Lung (tissue), 12 donors: Measurements from ENCODE around the gene NUP210. TPM values are rescaled to one million over a fixed set of nuclear protein-coding genes. Genes with fewer than 3 reads are reported as not detected.

Source experiments
- ATAC-seq: fragments of 200-7000 bp; cut with Tn5 transposase; one replicate; pipeline ENCODE4 v1.9.1; 2020; ENCODE audit warnings: moderate number of reproducible peaks; ENCODE audit not compliant: insufficient read depth, low FRiP score
- DNase-seq, 3 donors: peaks; one replicate each; pipeline ENCODE4 v3.0.0-alpha.2; 2013 to 2017
- H3K27ac ChIP-seq, 2 donors: one replicate each; pipeline ENCODE4 v1.5.1; 2013; ENCODE audit warnings: mild to moderate bottlenecking in 2 of 2, moderate library complexity in 2 of 2, control low read depth in 1 of 2, inconsistent platforms in 1 of 2, low read depth in 1 of 2, low read length in 1 of 2
- H3K27me3 ChIP-seq, 3 donors: one replicate each; pipeline ENCODE4 v1.5.1; 2013; ENCODE audit warnings: low read length in 2 of 3; ENCODE audit not compliant: control insufficient read depth in 3 of 3, insufficient read depth in 3 of 3
- H3K36me3 ChIP-seq, 4 donors: one replicate each; pipeline ENCODE4 v1.5.1; 2013; ENCODE audit warnings: low read length in 4 of 4, mild to moderate bottlenecking in 1 of 4, moderate library complexity in 1 of 4; ENCODE audit not compliant: control insufficient read depth in 4 of 4, insufficient read depth in 4 of 4
- H3K4me1 ChIP-seq, 5 donors: one replicate each; pipeline ENCODE4 v1.5.1; 2013; ENCODE audit warnings: low read length in 5 of 5, mild to moderate bottlenecking in 2 of 5, moderate library complexity in 1 of 5; ENCODE audit not compliant: control insufficient read depth in 5 of 5, insufficient read depth in 5 of 5
- H3K4me3 ChIP-seq: one replicate; pipeline ENCODE4 v1.5.1; 2013; ENCODE audit warnings: mild to moderate bottlenecking, control low read depth, moderate library complexity
- H3K9ac ChIP-seq, 2 donors: one replicate each; pipeline ENCODE4 v1.5.1; 2013; ENCODE audit warnings: low read length in 2 of 2, control low read depth in 1 of 2; ENCODE audit not compliant: insufficient read depth in 1 of 2
- H3K9me3 ChIP-seq, 4 donors: one replicate each; pipeline ENCODE4 v1.5.1; 2013; ENCODE audit warnings: low read length in 3 of 4, mild to moderate bottlenecking in 1 of 4, moderate library complexity in 1 of 4; ENCODE audit not compliant: control insufficient read depth in 4 of 4, insufficient read depth in 3 of 4
- CTCF ChIP-seq: IDR thresholded peaks from 2 replicates; pipeline ENCODE4 v1.5.1; 2012; ENCODE audit warnings: mild to moderate bottlenecking; ENCODE audit errors: control extremely low read depth, extremely low read depth
- WGBS, 2 donors: extraction: QIAGEN DNeasy Blood & Tissue Kit; methylation state at CpG; one replicate each; pipeline ENCODE4 v1.1.7; 2013; 5-methylcytosine and 5-hydroxymethylcytosine counted together
- polyA plus RNA-seq, 2 donors: library from polyadenylated mRNA; stranded (reverse); fragments of 200-250 nt; gene quantifications; one replicate each; pipeline ENCODE4 v1.2.1, GENCODE V29; 2013
- total RNA-seq, 2 donors: library from RNA; depleted of rRNA in 1 of 2; stranded (reverse); fragments of >200 nt in 1 of 2; gene quantifications; one replicate each; pipeline ENCODE4 v1.2.1, GENCODE V29; 2014 to 2021
- donor health status: control.
- donor health status: control.
- donor health status: Bipolar disorder and iron deficiency.
- donor health status: healthy.
- donor health status: DM: yes; HTN: yes; CAD: no.

The NUP210 gene
- total and polyA plus RNA-seq, 4 donors, result 5.4 to 20.4 (median 10.5) TPM

- DNase-seq (no peak), ATAC-seq (no peak)
- Histone ChIP-seq H3K9me3 (no peaks in the 10 kb centered on the region), H3K36me3 (peaks cover 0 to 19% (median 0%) of the 10 kb centered on the region in 4 donors), H3K27me3 (no peaks in the 10 kb centered on the region), H3K4me1 (no peaks in the 10 kb centered on the region), H3K27ac (no peak overlapping the region), H3K9ac (no peak overlapping the region), H3K4me3 (no peak overlapping the region)
- 76 to 86% methylated on average over 11 of the region's 11 CpGs for WGBS, 2 donors
- no peak for TF ChIP-seq CTCF
Measured at GRCh38 chr3:13393427-13394360, 26.4 kb downstream of the NUP210 start.

- H3K27me3 ChIP-seq, result no peaks in the 10 kb centered on the region
- H3K9me3 ChIP-seq, result no peaks in the 10 kb centered on the region
- WGBS, 2 donors, result 87 to 91% methylated on average over 7 of the region's 7 CpGs
- peaks cover 0 to 13% (median 0%) of the 10 kb centered on the region in 4 donors for H3K36me3 ChIP-seq
- H3K4me3 ChIP-seq, result no peak overlapping the region
- no peak for TF ChIP-seq CTCF
- ATAC-seq (no peak), DNase-seq (no peak)
- H3K27ac ChIP-seq, result no peak overlapping the region
- no peaks in the 10 kb centered on the region for H3K4me1 ChIP-seq
- H3K9ac ChIP-seq, result no peak overlapping the region
Measured at GRCh38 chr3:13391308-13391707, 28.8 kb downstream of the NUP210 start.

- no peaks in the 10 kb centered on the region for H3K4me1 ChIP-seq
- 89 to 91% methylated on average over 7 of the region's 7 CpGs for WGBS, 2 donors
- no peak overlapping the region for H3K9ac ChIP-seq
- H3K9me3 ChIP-seq, result no peaks in the 10 kb centered on the region
- DNase-seq (no peak), ATAC-seq (no peak)
- H3K27me3 ChIP-seq, result no peaks in the 10 kb centered on the region
- H3K36me3 ChIP-seq, result peaks cover 0 to 15% (median 0%) of the 10 kb centered on the region in 4 donors
- no peak overlapping the region for H3K4me3 ChIP-seq
- H3K27ac ChIP-seq, result no peak overlapping the region
- no peak for TF ChIP-seq CTCF
Measured at GRCh38 chr3:13389378-13389777, 30.7 kb downstream of the NUP210 start.
